Smooth muscle cell (in vitro differentiated cells): ENCODE data around the gene KLF13. TPM values are rescaled to one million over a fixed set of nuclear protein-coding genes. Genes with fewer than 3 reads are reported as not detected.

Source experiments
- DNase-seq: peaks from one replicate; lab custom pipeline; 2025; ENCODE audit not compliant: unreplicated experiment; lab: John Stamatoyannopoulos, UW
- H2AFZ ChIP-seq: fragments of 200-600 bp; sonication (generic); 2 replicates; pipeline ENCODE4 v1.6.0; 2016; ENCODE audit warnings: antibody characterized with exemption, low read depth, mild to moderate bottlenecking
- H3F3A ChIP-seq: fragments of 200-600 bp; sonication (generic); 2 replicates; pipeline ENCODE4 v1.6.0; 2017; ENCODE audit warnings: antibody characterized with exemption, low read depth
- H3K27ac ChIP-seq: fragments of 200-600 bp; sonication (generic); 2 replicates; pipeline ENCODE4 v1.5.1; 2016; ENCODE audit warnings: low read depth, mild to moderate bottlenecking
- H3K27me3 ChIP-seq: fragments of 200-600 bp; sonication (generic); 2 replicates; pipeline ENCODE4 v1.6.1; 2016; ENCODE audit warnings: low read depth, mild to moderate bottlenecking
- H3K36me3 ChIP-seq: fragments of 200-600 bp; sonication (generic); 2 replicates; pipeline ENCODE4 v1.5.1; 2016; ENCODE audit warnings: low read depth
- H3K4me1 ChIP-seq: fragments of 200-600 bp; sonication (generic); 2 replicates; pipeline ENCODE4 v1.5.1; 2016; ENCODE audit warnings: low read depth
- H3K4me2 ChIP-seq: fragments of 200-600 bp; sonication (generic); 2 replicates; pipeline ENCODE4 v1.6.0; 2016; ENCODE audit warnings: mild to moderate bottlenecking
- H3K4me3 ChIP-seq: fragments of 200-600 bp; sonication (generic); 2 replicates; pipeline ENCODE4 v1.5.1; 2016; ENCODE audit warnings: mild to moderate bottlenecking
- H3K79me2 ChIP-seq: fragments of 200-600 bp; sonication (generic); 2 replicates; pipeline ENCODE4 v1.6.0; 2016; ENCODE audit warnings: low read depth, mild to moderate bottlenecking
- H3K9ac ChIP-seq: fragments of 200-600 bp; sonication (generic); 2 replicates; pipeline ENCODE4 v1.6.0; 2016; ENCODE audit warnings: low read depth
- H3K9me3 ChIP-seq: fragments of 200-600 bp; sonication (generic); replicated peaks from 2 replicates; pipeline ENCODE4 v1.5.1; 2016; ENCODE audit warnings: low read depth
- H4K20me1 ChIP-seq: fragments of 200-600 bp; sonication (generic); 2 replicates; pipeline ENCODE4 v1.6.0; 2016; ENCODE audit warnings: low read depth
- CTCF ChIP-seq: fragments of 200-600 bp; sonication (generic); IDR thresholded peaks from 2 replicates; pipeline ENCODE4 v1.5.1; 2017; ENCODE audit warnings: borderline replicate concordance, mild to moderate bottlenecking, antibody characterized with exemption; ENCODE audit not compliant: insufficient read depth, poor library complexity, severe bottlenecking
- WGBS: methylation state at CpG from one replicate; pipeline ENCODE4 v1.1.7; 2016; ENCODE audit warnings: low lambda C conversion rate; 5-methylcytosine and 5-hydroxymethylcytosine counted together
- polyA plus RNA-seq: library from polyadenylated mRNA; unstranded; fragments of >200 nt; fragmentation: Nextera tagmentation; extraction: Ambion mirVana; gene quantifications from 2 replicates; pipeline ENCODE4 v1.2.1, GENCODE V29; 2016
- total RNA-seq: library from RNA; depleted of rRNA; stranded (reverse); fragments of >200 nt; gene quantifications from 2 replicates; pipeline ENCODE4 v1.2.3, GENCODE V29; 2014

The KLF13 gene
- total and polyA plus RNA-seq, 2 experiments from 2014 or later, result 42.1 to 74.2 TPM

DNA sequence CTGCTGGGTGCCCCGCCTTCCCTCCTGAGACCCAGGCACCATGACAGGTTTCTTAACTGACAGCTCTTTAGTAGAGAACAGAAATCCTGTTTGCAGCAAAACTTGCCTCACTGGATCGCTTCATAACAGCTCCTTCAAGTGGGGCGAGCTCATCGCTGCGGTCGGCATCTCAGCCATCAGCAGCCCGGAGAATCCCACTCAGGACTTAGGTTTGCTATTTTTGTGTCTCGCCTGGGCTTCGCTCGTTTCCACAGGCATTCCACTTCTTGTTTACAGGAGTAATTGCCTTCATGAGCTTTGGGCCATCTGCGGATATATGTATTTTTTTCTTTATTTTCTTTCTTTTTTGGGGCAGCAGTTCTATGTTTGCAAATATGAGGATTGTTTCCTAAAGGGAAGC lies 15.7 kb downstream of the KLF13 start:
- no peaks in the 10 kb centered on the region for H3K27me3 ChIP-seq
- H2AFZ ChIP-seq, result no peak overlapping the region
- H3F3A ChIP-seq, result no peaks in the 10 kb centered on the region
- WGBS, result 80% methylated on average over 11 of the region's 11 CpGs
- H3K4me1 ChIP-seq, result no peaks in the 10 kb centered on the region
- DNase-seq, result no peak
- no peak overlapping the region for H3K9ac ChIP-seq
- no peak overlapping the region for H3K4me3 ChIP-seq
- H3K9me3 ChIP-seq, result no peaks in the 10 kb centered on the region
- H3K79me2 ChIP-seq, result peaks cover 100% of the 10 kb centered on the region
- TF ChIP-seq CTCF, result no peak
- peaks cover 100% of the 10 kb centered on the region for H4K20me1 ChIP-seq
- no peaks in the 10 kb centered on the region for H3K36me3 ChIP-seq
- H3K4me2 ChIP-seq, result no peak overlapping the region
- peak overlapping the region; percentile 23 for H3K27ac ChIP-seq

GRCh38 chr15:31342781-31343626 lies 16.4 kb downstream of the KLF13 start:
- H3K4me2 ChIP-seq, result no peak overlapping the region
- WGBS, result 86% methylated on average over 22 of the region's 22 CpGs
- H3K9ac ChIP-seq, result no peak overlapping the region
- H3K27me3 ChIP-seq, result no peaks in the 10 kb centered on the region
- no peaks in the 10 kb centered on the region for H3F3A ChIP-seq
- no peak for TF ChIP-seq CTCF
- no peaks in the 10 kb centered on the region for H3K9me3 ChIP-seq
- no peak overlapping the region for H2AFZ ChIP-seq
- no peaks in the 10 kb centered on the region for H3K4me1 ChIP-seq
- H3K27ac ChIP-seq, result peak overlapping the region; percentile 23
- peaks cover 100% of the 10 kb centered on the region for H3K79me2 ChIP-seq
- no peaks in the 10 kb centered on the region for H3K36me3 ChIP-seq
- H3K4me3 ChIP-seq, result no peak overlapping the region
- DNase-seq, result no peak
- H4K20me1 ChIP-seq, result peaks cover 100% of the 10 kb centered on the region

DNA sequence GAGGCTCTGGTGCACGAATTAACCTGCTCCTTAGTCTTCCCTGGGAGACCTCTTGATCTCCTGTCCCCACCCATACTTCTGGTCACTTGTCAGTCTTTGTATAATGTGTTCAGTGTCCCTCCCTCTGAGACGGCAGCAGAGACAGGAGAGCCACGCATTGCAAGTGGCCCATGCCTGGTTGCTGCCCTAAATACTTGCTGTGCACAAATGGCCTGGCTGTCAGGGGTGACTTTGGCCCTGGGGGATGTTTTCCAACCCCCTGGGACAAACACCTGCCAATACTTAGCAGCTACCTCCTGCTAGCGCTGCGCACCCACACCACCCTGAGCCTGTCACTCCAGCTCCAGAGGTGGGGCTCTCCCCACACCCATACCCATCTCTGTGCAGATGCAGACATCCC lies 17.2 kb downstream of the KLF13 start:
- Histone ChIP-seq H3K4me1 (no peaks in the 10 kb centered on the region), H3K4me3 (no peak overlapping the region), H4K20me1 (peaks cover 100% of the 10 kb centered on the region), H3K79me2 (peaks cover 100% of the 10 kb centered on the region), H3F3A (no peaks in the 10 kb centered on the region), H2AFZ (no peak overlapping the region), H3K4me2 (no peak overlapping the region), H3K27ac (no peak overlapping the region), H3K9ac (no peak overlapping the region), H3K9me3 (no peaks in the 10 kb centered on the region), H3K36me3 (no peaks in the 10 kb centered on the region), H3K27me3 (no peaks in the 10 kb centered on the region)
- no peak for DNase-seq
- TF ChIP-seq CTCF, result no peak
- 85% methylated on average over 5 of the region's 5 CpGs for WGBS

GRCh38 chr15:31344266-31344665 lies 17.6 kb downstream of the KLF13 start:
- no peak overlapping the region for H3K4me2 ChIP-seq
- no peak overlapping the region for H3K27ac ChIP-seq
- no peak overlapping the region for H2AFZ ChIP-seq
- 98% methylated on average over 4 of the region's 4 CpGs for WGBS
- H3K4me1 ChIP-seq, result no peaks in the 10 kb centered on the region
- H3K9me3 ChIP-seq, result no peaks in the 10 kb centered on the region
- no peak for TF ChIP-seq CTCF
- H3K79me2 ChIP-seq, result peaks cover 100% of the 10 kb centered on the region
- H3K9ac ChIP-seq, result no peak overlapping the region
- H4K20me1 ChIP-seq, result peaks cover 100% of the 10 kb centered on the region
- H3K4me3 ChIP-seq, result no peak overlapping the region
- no peak for DNase-seq
- no peaks in the 10 kb centered on the region for H3K27me3 ChIP-seq
- H3K36me3 ChIP-seq, result no peaks in the 10 kb centered on the region
- H3F3A ChIP-seq, result no peaks in the 10 kb centered on the region
